Measurements from ENCODE around the gene KIF17.

GRCh38 chr1:20703124-20703756, 14.6 kb downstream of the KIF17 start:
- no peak for TF ChIP-seq EZH2 (IDR thresholded peaks at IDR 0.05; ENCODE audit: insufficient read depth, low read length)
- TF ChIP-seq, protein P1, sequence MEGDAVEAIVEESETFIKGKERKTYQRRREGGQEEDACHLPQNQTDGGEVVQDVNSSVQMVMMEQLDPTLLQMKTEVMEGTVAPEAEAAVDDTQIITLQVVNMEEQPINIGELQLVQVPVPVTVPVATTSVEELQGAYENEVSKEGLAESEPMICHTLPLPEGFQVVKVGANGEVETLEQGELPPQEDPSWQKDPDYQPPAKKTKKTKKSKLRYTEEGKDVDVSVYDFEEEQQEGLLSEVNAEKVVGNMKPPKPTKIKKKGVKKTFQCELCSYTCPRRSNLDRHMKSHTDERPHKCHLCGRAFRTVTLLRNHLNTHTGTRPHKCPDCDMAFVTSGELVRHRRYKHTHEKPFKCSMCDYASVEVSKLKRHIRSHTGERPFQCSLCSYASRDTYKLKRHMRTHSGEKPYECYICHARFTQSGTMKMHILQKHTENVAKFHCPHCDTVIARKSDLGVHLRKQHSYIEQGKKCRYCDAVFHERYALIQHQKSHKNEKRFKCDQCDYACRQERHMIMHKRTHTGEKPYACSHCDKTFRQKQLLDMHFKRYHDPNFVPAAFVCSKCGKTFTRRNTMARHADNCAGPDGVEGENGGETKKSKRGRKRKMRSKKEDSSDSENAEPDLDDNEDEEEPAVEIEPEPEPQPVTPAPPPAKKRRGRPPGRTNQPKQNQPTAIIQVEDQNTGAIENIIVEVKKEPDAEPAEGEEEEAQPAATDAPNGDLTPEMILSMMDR (IDR thresholded peaks at IDR 0.05; ENCODE audit: insufficient read depth, low read depth, low read length): no peak
